HG03196 (cell line): Measurements from ENCODE around the gene HECW1.
"Not testable (repeated sequence)": the region's sequence is repeated elsewhere in the genome, so short reads cannot be mapped to it uniquely, and the experiment has no call there.

Source experiments
- ATAC-seq: cut with Tn5 transposase; IDR thresholded peaks from one replicate; pipeline ENCODE4 v1.9.1; 2021; ENCODE audit not compliant: unreplicated experiment

HECW1 gene

DNA sequence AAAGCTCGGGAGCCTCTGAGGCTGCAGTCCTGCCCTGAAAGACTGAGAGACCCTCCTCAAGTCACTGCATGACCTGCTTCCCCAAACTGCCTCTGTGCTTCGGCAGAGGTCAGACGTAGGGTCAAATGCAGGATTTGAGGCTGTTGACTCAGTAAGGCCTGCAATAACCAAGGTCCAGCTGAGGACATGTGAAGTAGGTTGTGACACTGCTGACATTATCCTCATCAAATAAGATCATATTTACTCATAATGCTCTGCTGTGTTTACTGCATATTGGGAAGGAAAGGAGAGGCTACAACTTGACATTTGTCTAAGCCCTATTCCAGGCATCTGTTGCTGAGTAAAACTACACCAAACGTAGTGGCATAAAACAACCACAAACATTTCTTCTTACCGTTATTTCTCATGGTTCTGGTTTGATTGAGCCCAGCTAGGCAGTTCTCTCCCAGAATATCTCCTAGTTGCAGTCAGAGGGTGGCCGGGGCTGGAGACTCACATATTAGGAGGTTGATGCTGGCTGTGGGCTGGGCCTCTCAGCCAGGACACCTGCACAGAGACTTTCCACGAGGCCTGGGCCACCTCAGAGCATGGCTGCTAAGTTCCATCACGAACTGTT lies 348.4 kb downstream of the HECW1 start:
- no peak for ATAC-seq

DNA sequence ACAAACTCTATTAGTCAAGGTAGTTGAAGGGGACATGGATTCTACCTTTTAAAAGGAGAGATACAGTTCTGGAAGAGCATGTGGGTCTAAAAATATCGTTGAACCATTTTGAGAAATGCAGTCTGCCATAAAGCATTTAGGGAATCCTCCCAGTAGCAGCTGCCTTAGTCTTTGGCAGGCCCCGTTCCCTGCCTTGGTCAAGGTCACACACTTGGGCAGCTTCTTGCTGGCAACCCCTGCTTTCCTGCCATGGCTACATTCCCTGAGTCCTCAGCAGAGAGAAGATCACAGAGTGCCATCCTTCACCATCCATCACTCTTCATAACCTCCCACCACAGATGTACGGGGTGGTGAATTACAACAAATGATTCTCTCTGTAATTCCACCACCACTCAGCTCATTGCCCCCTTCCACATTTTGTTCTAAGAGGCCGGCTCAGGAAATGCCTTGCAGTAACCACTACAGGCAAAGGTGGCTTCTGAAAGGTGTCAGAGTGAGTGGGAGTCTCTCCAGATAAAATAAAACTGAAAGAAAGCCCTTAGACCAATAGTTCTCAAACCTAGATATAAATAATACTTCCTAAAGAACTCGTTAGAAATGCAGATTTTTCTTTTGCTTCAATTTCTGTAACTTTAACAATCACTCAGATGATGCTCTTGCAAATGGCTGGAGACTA lies 349.0 kb downstream of the HECW1 start:
- no peak for ATAC-seq

DNA sequence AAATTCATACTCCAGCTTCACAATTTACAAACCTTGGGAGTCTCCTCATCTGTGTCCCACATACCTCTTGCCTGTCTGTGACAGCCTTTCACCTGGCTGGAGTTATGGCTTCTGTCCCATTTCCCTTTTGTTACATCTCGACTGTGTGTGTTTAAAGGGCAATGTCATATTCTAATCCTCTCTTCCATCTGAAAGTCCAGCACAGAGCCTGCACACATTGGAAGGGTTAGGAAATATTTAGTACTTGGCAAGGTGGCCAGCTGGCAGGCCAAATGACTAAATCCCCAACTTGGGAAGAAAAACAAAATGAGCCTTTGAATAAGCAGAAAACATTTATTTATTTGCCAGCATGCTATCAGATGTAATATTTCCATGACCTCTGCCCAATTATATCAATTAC lies 350.4 kb downstream of the HECW1 start:
- ATAC-seq, result no peak

DNA sequence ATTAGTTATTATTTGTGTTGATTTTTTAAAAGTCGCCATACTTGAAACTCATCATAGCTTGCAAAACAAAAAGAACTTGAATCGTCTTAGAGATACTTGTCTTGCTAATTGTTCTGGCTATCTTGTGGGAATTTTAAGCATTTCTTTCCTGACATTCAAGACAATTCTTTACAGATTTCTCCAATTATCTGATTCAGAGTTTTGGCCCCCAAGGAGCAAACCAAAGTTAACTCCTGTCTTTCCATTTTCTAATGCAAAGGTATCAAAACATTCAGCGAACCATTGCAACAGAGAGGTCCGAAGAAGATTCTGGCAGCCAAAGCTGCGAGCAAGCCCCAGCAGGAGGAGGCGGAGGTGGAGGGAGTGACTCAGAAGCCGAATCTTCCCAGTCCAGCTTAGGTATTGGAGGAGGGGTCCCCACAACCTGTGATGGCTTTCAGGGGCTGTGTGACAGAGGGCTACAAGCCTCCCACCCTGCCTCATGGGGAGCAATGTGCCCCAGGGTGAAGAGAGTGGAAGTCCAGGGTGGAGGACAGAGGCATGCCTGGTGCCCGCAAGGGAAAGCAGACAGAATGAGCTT lies 351.0 kb downstream of the HECW1 start:
- ATAC-seq, result no peak

DNA sequence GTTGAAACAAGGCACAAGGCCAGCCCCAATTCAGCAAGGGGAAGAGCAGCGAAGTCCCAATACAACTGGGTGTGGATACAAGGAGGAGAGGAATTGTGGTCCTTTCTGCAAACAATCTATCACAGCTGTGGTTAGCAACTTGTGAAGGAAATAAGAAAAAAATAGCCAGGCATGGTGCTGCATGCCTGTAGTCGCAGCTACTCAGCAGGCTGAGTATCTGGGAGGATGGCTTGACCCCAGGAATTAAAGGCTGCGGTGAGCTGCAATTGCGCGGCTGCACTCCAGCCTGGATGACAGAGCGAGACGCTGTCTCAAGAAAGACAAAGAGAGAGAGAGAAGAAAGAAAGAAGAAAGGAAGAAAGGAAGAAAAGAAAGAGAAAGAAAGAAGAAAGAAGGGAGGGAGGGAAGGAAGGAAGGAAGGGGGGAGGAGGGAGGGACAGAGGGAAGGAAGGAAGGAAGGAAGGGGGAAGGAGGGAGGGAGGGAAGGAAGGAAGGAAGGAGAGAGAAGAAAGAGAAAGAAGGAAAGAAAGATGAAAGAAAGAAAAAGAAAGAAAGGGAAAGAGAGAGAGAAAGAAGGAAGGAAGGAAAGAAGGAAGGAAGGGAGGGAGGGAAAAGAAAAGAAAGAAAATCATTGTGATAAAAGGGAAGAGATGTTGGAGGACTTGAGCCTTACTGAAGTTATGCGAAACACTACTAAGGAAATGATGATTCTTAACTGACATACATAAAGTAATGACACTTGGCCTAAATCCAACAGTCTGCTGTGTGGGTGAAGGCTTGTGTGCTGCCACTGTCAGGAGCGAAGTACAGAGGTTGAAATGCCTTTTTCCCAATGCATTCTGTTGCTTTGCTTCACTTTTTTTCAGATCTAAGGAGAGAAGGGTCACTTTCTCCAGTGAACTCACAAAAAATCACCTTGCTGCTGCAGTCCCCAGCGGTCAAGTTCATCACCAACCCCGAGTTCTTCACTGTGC lies 353.4 kb downstream of the HECW1 start:
- no peak for ATAC-seq

DNA sequence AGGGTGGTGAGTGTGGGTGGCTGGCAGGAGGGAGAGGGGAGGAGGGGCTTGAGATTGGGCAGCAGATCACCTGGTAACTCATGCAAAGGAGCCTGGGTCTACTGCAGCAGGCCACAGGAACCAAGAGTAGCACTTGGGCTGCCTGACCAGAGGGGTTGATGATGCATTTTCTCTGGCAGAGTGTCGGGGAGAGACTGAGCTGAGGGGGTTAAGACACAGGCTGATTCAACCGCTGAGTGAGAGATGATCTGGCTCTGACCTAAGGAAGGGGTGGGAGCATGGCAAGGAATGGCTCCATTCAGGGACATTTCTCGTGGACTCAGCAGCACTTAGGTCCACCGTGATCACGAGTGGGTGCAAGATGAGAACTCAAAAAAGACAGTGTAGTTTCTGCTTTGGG lies 355.0 kb downstream of the HECW1 start:
- ATAC-seq, result no peak

DNA sequence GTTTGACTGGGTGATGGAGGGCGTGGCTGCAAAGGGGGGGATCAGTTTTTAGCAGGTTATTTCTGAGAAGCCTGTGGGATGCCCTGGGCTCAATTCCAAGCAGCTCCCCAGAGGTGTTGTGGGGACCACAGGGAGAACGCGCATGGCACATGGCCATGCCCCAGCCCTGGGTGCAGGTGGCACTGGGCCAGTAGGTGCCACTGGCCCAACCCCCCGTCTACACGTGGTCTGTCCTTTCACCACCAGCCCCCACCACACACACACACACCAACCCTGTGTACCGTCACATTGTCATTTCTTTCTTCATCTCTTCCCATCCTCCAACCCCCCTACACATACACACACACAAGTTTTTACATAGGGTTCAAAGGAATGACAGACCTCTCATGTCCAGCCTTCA lies 355.4 kb downstream of the HECW1 start:
- ATAC-seq, result no peak

DNA sequence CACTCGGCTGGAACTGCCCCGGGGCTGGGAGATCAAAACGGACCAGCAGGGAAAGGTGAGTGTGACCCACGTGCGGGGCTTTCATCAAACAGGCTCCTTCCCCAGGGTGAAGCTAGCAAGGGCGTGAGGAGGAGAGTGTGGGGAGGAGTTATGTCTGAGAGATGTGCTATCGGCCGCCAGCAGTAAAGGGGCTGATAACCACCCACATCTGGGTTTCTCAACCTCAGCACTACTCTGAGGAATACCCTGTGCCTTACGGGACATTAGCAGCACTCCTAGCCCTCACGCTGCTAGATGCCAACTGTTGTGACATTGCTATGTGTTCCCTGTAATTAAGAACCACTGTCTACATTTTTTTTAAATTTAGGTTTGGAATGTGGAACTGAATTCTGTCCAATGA lies 356.6 kb downstream of the HECW1 start:
- no peak for ATAC-seq

DNA sequence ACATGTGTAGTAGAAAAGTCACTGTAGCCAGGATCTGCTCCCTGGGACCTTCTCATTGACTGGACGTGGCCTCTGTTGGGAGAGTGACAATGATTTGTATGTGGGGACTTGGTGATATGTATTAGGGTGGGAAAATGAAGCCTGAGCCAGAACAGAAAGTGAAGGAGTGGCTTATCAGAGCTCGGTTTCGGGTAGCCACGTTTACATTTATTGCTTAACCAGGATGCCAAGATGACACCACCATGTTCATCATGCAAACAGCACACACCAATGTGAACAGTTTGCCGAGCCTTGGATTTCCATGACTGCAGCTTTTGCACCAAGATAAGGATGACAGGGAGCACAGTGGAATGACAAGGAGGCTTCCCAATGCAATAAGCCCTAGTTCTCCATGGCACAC lies 357.7 kb downstream of the HECW1 start:
- ATAC-seq, result no peak

DNA sequence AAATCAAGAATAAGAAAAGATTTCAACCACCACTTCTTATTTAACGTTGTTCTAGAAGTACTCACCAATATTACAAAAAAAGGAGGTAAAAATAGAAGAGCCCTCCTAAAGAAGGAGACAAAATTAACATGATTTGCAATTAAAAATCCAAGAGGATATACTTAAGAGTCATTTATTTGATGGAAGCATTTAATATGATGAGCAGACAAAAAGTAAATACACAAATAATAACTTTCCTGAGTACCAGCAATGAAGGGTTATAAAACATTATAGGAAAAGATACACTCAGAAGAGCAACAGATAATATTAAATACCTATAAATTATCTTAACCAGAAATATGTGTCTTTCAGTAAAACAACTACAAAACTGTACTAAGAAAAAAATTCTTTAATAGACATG lies 363.5 kb downstream of the HECW1 start:
- ATAC-seq, result no peak

DNA sequence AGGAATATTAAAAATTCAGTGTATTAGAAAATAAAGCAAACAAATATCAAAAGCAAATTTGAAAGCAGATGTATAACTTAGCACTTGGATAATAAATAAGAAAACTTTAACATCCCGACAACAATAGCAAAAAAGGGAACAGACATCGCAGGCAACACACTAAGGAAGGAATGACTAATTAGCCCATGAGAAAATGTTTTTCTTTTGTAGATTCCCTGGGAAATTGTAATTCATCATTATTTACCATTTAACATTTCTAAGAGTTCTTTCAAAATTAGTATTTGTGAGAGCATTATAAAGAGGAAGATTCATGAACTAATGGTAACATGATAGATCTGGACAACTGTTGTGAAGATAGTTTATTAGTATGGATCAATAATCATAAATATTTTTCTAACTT lies 364.4 kb downstream of the HECW1 start:
- no peak for ATAC-seq

DNA sequence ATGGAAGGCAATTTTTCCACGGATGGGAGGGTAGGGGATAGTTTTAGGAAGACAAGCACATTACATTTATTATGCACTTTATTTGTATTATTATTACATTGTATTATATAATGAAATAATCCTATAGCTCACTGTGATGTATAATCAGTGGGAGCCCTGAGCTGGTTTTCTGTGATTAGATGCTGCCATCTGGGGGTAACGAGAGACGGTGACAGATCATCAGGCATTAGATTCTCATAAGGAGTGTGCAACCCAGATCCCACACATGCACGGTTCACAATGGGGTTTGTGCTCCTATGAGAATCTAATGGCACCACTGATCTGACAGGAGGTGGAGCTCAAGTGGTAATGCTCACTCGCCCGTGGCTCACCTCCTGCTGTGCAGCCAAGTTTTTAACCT lies 366.6 kb downstream of the HECW1 start:
- ATAC-seq, result no peak

DNA sequence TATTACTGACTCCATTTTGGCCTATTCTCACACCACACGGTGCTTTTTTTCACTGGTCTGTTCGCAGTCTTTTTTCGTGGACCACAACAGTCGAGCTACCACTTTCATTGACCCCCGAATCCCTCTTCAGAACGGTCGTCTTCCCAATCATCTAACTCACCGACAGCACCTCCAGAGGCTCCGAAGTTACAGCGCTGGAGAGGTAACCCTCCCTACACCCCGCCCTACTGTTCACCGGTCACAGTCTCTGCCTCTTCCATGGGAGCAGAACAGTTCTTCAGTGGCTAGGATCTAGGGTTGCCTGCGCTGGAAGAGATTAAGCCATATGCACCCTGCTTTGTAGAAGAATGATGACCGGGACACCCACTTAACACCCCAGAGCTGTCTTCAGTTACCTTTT lies 367.1 kb downstream of the HECW1 start:
- ATAC-seq, result no peak

DNA sequence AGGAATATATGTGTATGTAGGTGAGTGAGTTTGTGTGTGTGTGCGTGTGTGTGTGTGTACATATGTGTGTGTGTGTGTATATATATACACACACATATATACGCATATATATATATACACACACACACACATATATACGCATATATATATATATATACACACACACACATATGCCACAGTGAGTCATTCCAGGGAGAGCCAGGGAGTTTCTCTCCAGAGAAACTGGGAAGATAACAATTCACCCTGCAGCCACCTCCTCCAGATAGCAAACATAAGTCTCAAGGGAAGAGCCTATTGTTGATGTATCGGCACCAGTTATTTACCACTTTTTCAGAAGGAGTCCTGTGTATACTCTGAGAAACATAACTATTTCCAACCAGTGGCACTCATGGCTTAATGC lies 368.1 kb downstream of the HECW1 start:
- ATAC-seq, result no peak

DNA sequence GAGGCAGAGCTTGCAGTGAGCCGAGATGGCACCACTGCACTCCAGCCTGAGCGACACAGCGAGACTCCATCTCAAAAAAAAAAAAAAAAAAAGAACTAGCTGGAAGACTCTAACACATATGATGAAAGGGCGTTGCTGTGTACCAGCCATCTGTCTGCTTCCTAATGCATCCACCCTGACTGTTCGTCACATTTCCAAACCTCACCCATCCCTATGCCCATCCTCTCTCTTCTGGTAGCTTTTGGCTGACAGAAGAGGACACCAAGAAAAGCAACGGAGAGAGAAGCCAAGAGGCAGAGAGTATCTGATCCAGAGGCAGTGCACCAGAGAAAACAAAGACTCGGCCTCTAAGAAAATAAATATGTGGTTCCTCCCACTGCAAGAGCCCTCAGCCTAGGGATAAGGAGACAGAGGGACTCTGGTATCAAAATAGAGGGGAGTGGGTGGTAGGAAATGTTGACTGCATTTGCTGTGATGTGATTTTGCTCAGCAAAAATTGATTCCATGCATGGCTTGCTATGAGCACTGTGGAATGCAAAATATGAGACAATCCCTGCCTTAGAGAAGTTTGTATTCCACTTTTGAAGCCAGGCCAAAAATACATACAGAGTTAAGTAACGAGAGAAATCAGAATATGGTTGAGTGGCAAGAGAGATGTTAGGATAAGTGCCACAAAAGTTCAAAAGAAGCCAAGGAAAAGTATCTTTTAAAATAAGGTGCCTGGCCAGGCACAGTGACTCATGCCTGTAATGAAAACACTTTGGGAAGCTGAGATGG lies 369.6 kb downstream of the HECW1 start:
- ATAC-seq, result no peak

DNA sequence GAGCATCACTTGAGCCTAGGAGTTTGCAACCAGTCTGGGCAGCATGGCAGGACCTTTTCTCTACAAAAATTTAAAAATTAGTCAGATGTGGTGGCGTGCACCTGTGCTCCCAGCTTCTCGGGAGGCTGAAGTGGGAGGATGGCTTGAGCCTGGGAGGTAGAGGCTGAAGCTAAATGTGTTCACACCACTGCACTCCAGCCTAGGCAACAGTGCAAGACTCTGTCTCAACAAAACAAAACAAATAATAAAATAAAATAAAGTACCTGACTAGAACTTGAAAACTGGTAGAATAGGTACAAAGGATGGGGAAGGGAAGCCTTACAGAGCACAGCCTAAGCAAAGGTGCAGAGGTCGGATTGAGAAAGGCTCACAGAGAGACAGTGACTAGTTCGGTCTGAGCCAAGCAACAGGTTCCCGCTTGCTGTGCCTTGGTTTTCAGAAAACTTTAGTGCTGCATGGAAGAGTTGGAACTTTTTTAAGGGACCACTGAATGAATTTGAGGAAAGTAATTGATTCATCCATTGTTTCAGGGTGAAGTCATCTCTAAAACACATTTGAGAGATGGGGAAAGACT lies 370.3 kb downstream of the HECW1 start:
- ATAC-seq, result no peak

DNA sequence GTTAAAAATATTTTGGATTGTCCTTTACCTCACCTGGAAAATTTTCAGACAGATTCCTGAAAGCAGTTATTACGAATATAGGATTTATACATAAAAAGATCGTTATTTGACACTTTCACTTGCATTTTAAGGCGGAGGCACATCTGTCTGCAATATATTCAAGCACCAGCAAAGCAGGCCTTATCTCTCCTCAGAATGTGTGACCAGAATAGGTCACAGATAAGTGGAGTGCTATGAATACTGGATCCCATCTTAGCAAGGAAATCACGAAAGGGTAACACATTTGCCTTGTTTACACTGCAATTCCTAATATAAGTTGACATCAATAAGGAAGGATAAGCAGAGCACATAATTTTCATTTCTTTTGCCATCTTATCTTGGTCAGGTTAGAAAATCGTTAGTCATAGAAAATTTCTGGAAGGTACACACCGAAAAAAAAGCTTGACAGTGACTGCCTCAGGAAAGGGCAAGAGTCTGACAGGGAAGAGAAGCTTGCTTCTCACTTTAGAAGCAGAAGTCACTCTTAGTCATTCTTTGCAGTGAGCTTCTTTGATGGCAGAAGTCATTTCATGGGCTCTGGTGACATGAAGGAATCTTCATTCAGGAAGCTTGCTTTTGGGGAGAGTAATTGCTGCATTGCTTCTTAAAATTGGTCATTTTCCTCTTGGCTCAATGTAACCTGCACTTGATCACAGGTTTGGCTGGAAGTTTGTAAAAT lies 372.4 kb downstream of the HECW1 start:
- ATAC-seq, result no peak

DNA sequence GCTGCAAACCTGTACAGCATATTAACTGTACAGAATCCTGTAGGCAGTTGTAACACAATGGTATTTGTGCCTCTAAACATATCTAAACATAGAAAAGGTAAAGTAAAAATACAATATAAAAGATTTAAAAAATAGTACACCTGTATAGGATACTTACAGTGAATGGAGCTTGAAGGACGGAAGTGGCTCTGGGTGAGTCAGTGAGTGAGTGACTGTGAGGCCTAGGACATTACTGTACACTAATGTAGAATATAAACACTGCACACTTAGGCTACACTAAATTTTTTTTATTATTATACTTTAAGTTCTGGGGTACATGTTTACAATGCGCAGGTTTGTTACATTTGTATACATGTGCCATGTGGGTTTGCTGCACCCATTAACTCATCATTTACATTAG lies 373.1 kb downstream of the HECW1 start:
- ATAC-seq, result no peak

DNA sequence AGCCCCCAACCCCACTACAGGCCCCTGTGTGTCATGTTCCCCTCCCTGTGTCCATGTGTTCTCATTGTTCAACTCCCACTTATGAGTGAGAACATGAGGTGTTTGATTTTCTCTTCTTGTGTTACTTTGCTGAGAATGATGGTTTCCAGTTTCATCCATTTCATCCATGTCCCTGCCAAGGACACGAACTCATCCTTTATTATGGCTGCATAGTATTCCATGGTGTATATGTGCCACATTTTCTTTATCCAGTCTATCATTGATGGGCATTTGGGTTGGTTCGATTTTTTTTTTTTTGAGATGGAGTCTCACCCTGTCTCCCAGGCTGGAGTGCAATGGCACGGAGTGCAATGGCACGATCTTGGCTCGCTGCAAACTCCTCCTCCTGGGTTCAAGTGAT lies 373.6 kb downstream of the HECW1 start:
- not testable (repeated sequence) for ATAC-seq

DNA sequence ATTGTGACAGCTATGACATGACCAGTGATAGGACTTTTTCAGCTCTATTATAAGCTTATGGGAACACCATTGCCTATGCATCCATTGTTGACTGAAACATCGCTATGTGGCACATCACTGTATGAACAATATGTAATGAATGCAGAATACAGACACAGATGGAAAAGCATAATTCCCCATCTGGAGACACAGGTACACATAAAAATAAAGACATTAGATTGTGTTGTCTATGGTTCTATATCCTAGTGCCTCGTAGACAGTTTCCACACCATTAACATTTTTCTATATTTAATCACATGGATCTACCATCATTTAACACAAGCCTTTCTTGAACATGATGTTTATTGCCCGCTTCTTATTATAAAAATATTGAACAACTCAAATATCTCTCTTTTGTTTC lies 374.2 kb downstream of the HECW1 start:
- no peak for ATAC-seq
